AG20443 (cell line): Measurements from ENCODE around the gene PDIA5.
A peak's percentile ranks its signal among the peaks of the same experiment; 100 is the strongest.

Experiments
- DNase-seq: peaks from one replicate; pipeline ENCODE4 v3.0.0; 2012; ENCODE audit warnings: low spot score, mixed read lengths

The PDIA5 gene

GRCh38 chr3:123066896-123067688 lies at the start of gene PDIA5:
TSS of gene PDIA5 (plus strand) at chr3:123067025. CDS start at chr3:123067165, 140 bp downstream.
- peak; percentile 98 for DNase-seq

- DNase-seq = no peak
These were observed 48.1 kb upstream of the PDIA5 start for GRCh38 chr3:123018683-123019082.

DNA sequence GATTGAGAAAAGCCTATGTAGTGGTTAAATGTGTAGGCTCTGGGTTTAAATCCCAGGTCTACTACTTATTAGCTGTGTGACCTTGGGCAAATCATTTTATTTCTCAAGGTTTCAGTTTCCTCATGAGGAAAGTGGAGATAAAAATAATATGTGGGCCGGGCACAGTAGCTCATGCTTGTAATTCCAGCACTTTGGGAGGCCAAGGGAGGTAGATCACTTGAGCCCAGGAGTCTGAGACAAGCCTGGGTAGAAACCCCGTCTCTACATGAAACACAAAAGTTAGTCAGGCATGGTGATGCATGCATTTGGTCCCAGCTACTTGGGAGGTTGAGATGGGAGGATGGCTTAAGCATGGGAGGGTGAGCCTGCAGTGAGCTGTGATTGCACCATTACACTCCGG lies 47.7 kb upstream of the PDIA5 start:
- DNase-seq = no peak

DNA sequence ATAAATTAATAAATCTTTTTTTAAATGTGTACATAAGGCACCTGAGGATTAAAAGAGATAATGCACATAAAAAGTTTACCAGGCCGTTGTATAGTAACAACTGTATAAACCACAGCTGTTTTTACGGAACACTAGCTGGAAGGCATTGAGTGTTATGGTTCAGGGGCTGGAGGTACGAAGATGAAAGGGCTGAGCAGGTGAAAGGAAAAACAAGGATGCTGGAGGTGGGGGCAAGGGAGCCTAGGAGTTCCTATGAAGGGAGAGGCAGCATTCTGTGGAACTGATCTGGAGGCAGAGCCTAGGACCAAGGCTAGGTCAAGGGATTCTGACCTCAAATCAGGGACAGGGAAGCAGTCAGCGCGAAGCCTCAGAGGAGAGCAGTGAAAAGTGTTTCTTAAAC lies 47.2 kb upstream of the PDIA5 start:
- no peak for DNase-seq

GRCh38 chr3:123020709-123021108 lies 46.1 kb upstream of the PDIA5 start:
- no peak for DNase-seq

DNA sequence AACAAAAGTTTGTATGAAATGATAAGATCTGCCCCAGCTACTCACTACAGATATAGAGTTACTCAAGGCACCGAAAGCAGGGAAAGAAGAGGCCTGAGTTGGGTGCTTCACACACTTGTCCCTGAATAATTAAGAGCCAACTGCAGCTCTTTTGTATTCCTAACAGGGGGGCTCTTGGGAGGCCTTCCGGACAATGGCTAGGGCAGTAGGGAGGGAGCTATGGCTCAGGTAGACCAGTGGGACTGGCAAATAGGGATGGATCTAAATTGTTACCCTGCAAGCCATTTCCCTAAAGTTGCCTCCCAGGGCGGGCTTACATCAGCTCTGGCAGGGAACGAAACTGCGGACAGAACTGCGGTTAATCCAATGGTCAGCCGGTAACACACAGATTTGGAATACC lies 45.4 kb upstream of the PDIA5 start:
- no peak for DNase-seq

DNA sequence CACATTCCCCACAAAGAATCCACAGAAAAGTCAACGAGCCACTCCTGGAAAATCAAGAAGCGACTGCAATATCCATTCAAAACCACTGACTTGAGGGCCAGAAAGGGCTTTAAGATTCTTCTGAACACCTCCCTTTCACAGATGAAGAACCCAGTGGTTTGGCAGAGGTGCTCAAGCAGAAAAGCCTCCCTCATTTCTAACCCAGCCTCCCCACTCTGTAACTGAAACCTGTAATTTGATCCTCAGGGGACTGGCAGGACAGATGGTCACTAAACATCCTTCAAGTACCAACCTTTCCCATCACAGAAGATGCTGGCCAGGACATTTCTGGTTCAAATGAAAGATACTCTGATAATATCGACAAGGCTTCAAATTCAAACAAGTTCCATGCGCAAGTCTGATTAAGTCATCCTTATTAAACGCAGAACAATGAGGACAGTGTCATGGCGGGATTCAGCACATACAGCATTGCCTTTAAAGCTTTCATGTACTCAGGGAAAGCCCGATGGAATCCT lies 44.8 kb upstream of the PDIA5 start:
- no peak for DNase-seq

DNA sequence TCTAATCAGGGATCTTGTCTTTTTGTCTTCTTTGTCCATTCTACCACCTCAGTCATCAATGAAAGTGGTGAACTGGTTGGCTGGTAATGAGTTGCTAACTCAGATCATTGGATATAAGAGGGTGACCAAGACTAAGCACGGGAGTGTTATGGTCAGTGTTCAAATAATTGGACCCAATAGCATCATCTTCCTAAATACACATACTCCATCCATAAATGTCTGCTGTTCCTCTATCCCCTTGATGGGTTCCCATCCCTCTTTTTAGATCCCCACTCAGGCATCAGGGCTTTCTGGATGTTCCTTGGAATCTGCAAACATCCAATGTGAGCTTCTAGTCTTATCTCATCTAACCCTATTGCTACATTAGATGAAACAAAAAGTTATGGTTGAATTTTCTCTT lies 42.8 kb upstream of the PDIA5 start:
- DNase-seq = no peak

- DNase-seq = peak; percentile 32
These were observed 40.9 kb upstream of the PDIA5 start for GRCh38 chr3:123025642-123026521.

DNA sequence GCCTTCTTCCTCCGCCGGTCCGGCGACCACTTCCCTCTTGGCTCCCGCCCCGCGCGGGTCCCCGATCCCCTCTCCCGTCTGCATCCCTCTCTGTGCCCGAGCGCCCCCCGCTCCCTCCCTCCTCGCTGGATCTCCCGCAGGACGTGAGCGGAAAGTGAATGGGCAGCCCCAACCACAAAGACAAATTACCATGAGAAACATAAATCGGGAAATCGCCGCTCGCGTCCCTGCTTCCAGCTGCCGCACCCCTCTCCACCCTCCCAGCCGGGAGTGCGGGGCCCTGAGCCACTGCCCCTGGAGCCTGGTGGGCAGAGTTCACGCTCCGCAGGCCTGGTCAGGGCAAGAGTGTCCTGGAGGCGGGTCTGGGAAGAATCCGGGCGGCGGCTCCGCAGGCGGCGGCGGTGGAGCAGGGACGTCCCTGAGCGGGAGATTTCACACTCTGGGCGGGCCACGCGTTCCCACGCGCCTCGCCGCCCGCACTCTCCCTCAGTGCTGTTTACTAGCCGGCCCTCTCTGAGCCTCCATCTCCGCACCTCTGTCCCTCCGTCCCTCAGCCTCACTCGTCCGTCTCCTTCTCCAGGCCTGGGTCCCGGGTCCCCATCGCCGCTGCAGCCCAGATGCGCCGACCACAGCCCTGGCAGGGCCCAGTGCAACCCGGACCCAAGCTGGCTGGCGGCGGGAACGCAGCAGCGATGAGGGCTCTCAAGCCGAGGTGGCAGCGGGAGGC lies 40.1 kb upstream of the PDIA5 start:
- DNase-seq = peak; percentile 52

GRCh38 chr3:123027292-123028232 lies 39.3 kb upstream of the PDIA5 start, which contains the start of gene SEMA5B:
TSS of gene SEMA5B (minus strand) at chr3:123027763. CDS start at chr3:122961263, 66,500 bp downstream.
- peak; percentile 63 for DNase-seq

DNA sequence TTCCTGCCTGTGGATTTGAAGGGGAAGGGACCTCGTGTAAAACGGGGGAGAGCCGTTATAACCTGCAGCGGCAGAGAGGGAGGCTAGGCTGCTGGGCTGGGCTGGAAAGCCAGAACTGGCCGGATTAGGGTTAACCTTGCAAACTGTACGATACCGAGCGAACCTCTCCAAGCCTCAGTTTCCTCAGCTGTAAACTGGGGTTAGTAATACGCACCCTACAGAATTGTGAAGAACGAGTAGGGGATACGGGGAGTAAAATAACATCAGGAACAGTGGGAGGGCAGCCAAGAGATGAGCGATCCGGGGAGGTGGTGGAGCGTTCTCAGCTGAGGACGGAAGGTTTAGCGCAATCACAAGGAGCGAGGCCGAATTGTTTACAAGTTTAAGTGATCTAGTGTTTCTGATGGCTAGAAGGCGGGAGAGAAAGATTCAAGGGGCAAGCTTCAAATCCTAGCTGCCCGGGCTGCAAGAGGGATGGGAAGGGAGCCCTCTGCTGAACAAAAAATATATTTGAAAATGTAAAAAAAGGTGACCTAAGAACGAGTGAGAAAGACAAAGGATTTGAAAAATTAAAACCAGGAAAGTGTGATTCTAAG lies 38.5 kb upstream of the PDIA5 start:
- DNase-seq = peak; percentile 84

DNA sequence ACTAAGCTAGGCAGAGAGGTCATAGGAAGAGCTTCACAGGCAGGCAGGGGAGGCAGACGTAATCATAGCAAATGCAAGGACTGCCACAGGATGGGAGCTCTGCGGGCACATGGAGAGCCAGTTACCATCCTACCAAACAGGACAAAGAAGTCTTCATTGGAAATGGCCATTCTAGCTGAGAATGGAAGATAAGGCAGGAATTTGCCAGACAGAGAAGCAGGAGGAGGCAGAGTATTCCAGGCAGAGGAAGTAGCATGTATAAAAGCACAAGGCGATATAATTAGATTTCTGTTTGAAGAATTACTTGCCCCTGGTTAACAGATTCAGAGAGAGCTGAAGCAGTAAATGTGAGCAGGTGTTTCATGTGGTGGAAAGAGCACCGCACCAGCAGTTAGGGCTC lies 35.8 kb upstream of the PDIA5 start:
- no peak for DNase-seq

GRCh38 chr3:123032057-123032456 lies 34.8 kb upstream of the PDIA5 start:
- no peak for DNase-seq

GRCh38 chr3:123034120-123034519 lies 32.7 kb upstream of the PDIA5 start:
- DNase-seq = no peak

- DNase-seq = no peak
These were observed 31.8 kb upstream of the PDIA5 start for GRCh38 chr3:123034996-123035395.

- peak; percentile 77 for DNase-seq
These were observed 30.3 kb upstream of the PDIA5 start for GRCh38 chr3:123036352-123037014.

- DNase-seq = no peak
These were observed 29.8 kb upstream of the PDIA5 start for GRCh38 chr3:123037015-123037375.

DNA sequence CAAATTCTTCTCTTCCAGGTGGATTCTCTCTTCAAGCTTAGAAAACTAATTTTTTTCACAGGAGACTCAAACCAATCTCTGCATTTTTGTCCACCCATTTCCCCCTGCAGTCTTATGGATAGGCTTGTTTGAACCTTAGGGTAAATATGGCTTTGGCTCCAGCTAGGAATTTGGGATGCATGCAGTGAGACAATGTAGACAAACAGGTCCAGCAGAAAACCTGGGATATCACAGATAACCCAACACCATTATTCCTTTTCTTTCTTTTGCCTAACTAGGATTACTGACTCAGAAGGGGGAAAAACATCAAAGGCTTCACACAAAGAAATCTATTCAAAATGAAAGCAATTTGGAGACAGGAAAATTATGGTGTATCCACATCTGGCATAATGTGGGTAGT lies 28.1 kb upstream of the PDIA5 start:
- DNase-seq = no peak

DNA sequence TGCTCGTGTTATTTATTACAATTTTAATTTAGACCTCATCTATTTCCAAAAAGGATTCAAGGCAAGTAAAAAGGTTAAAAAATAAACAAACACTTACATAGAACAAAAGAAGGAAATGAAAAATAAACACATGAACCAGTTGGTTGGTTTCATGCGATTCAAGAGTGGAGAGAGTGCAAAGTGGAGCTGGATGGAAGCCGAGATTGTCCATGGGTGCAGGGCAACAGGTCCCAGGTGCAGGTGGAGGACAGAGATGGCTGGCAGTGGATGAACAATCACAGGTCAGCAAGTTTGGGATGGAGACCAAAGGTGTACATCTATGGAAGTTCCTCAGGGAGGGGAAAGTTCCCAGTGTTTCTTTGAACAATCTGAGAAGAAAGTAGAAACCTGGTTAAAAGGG lies 27.6 kb upstream of the PDIA5 start:
- DNase-seq = no peak
